RKO (cell line): Measurements from ENCODE around the gene JPT1.

Source experiments
- DNase-seq: peaks from one replicate; pipeline ENCODE4 v3.0.0-alpha.2; 2016; ENCODE audit warnings: low spot score

JPT1 gene

DNA sequence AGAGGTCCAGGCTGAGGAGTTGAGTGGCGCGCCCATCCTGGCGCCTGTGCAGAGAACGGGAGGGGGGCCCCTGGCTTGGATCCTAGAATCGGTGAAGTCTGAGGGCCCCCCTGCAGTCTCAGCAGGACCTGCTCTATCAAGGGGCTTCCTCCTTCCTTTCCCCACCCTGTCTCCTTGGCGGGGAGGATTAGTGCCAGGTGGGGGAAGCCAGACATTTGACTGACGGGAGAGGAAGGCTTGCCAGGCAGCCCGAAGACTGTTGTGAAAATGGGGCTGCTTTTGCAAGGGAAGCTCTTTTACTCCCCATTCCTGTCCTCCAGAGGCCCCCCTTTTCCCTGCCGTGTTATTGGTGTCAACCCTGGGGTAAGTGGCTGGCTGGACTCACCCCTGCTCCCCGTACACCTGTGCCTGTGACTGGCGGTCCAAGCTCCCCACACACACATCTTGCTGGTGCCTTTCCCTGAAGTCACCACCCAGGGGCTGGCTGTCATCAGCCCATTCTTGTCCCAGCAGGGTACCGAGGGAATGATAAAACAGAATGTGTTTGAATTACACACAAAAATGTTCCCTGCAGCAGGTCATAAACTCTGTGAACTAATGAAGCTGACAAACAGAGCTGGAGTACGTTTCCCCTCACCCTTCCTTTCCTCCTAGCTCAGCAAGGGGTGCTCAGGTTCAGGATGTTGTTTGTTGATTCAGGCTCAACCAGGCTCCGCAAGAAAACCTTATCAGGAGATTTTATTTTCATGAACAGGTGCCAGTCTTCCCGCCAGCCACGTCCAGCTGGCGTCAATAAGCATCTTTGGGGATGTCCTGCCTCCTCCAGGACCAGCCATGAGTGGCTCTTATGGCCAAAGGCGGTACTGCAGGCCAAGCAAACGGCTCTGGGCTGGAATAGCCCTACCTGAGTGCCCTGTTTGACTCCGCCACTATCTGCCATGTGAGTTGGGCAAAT is 48.9 kb downstream of the JPT1 start:
- peak; percentile 56 for DNase-seq

DNA sequence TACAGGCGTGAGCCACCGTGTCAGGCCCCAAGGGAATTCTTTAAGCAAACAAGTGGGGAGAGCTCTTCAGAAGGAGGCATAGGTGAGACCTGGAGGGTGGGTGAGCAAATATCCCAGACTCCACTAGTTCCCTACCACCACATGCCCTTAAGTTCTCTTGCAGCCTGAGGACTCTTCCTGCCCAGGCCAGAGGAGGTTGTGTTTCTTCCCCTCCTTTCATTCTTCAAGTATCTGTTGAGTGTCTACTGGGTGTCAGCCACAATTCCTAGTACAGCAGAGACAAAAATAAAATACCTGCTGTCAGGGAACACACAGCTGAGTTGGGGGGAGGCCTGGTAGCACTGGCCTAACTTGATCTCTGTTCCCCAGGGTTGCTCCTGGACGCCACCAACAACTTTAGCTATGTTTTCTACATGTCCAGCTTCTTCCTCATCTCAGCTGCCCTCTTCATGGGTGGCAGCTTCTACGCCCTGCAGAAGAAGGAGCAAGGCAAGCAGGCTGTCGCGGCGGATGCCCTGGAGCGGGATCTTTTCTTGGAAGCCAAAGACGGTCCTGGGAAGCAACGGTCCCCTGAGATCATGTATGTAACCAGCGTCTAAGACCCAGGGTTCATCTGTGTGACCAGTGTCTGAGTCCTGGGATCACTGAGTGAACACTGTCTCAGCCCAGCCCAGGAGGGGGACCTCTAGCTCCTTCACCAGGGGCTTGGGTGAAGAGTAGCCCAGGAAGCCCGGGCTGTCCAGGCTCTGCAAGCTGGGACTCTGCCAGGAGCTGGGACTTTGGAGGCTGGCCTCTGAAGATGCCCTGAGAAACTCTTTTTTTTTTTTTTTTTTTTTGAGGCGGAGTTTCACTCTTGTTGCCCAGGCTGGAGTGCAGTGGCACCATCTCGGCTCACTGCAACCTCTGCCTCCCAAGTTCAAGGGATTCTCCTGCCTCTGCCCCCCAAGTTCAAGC is 50.4 kb downstream of the JPT1 start:
- no peak for DNase-seq

- DNase-seq: no peak
These were observed 51.9 kb downstream of the JPT1 start for GRCh38 chr17:75102385-75102821.

GRCh38 chr17:75099881-75100595 is 54.3 kb downstream of the JPT1 start:
- no peak for DNase-seq

DNA sequence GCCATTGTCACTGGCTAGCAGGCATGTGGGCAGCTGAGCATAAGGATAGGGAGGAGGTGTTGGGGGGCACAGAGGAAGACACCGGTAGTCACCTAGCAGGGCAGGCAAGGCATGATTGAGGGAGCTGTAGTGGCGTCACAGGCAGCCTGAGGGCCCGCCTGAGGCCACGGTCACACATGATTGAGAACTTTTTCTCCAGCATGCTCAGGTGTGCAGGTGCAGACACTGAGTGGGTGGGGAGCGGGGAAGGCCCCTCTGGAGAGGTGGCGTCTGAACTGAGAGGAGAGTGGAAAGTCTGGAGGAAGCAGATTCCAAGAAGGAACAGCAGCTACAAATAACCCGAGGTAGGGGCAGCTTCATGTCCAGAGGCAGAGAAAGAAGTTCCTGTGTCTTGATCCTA is 55.5 kb downstream of the JPT1 start:
- DNase-seq: no peak

DNA sequence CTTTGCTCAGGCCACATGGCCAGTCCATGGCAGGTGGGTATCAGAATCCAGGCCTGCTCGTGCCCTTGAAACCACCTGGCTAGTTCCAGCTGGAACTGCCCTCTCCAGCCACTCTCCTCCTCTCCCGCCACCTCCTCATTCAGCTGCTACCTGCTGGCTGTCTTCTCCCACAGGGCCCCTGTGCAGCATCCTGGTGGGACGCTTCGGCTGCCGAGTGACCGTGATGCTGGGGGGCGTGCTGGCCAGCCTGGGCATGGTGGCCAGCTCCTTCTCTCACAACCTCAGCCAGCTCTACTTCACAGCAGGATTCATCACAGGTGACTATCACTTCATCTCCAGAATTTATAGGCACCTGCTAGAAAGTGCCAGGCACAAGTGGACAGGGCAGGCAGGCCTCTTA is 56.4 kb downstream of the JPT1 start:
- DNase-seq: no peak

DNA sequence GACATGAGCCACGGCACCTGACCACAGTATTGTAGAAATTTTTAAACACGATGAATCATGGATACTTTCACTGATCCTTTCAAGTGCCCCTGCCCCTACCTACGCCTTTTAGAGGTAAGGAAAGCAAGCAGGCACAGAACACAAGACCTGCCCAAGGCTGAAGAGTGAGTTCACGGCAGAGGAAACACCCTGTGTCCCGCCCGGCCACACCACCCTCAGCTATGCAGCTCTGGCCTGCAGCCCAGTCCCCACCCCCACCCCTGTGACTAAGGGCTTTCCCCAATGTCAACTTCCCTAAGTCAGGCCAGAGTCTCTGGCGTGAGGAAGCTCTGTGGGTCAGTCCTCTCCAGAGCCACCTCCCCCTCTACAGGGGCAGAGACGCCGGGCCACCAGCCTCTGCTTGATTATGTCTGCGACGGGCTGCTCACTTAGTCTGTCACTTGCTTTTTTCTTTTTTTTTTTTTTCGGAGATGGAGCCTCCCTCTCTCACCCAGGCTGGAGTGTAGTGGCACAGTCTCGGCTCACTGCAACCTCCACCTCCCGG is 58.2 kb downstream of the JPT1 start:
- peak; percentile 38 for DNase-seq

GRCh38 chr17:75094871-75095399 is 59.4 kb downstream of the JPT1 start:
- no peak for DNase-seq

DNA sequence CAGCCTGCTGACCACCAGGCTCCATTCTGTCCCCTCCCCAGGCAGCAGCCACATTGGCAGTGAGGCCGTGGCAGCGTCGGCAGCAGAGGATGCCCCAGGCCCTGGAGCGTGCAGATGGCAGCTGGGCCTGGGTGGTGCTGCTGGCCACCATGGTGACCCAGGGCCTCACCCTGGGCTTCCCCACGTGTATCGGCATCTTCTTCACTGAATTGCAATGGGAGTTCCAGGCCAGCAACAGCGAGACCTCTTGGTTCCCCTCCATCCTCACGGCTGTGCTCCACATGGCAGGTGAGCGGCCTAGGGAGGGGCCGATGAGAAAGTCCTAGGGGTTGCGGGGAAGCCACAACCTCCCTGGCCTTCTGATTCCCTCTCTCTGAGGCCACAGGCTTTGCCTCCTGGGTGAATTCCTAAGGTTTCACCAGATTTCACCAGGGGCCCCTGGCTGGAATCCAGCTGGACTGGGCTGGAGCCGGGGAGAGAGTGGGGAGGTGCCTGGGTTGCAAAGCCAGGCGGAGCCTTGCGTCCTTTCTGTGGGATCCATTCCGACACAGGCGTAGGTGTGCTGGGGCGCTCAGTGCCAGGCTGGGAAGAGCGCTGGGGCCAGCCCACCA is 60.7 kb downstream of the JPT1 start:
- no peak for DNase-seq

DNA sequence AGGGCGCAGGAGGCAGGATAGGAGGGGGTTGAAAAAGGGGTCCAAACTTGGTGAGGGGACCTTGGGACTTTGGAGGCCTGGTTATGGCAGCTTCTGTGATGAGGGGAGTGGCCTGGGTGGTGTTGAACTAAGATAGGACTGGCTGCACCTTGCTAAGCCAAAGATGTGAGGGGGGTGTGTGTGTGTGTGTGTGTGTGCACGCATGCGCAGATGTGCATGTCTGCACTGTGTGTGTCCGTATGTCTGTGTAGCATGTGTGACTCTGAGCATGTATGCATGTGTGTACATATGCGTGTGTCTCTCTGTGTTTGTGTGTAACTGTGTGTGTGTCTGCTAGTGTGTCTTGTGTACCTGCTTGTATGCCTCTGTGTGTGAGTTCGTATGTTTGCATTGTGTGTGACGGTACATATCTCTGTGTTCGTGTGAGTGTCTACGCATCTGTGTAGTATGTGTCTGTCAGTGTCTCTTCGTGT is 62.4 kb downstream of the JPT1 start:
- no peak for DNase-seq

- DNase-seq: no peak
These were observed 63.1 kb downstream of the JPT1 start for GRCh38 chr17:75090871-75091854.

GRCh38 chr17:75088465-75089417 is 65.6 kb downstream of the JPT1 start:
- DNase-seq: peak; percentile 79

GRCh38 chr17:75087558-75088453 is 66.5 kb downstream of the JPT1 start, which contains the start of gene SLC16A5:
Gene SLC16A5, plus strand, starts transcription at chr17:75087954. Its CDS starts 5,683 bp downstream, at chr17:75093637.
- peak; percentile 89 for DNase-seq

DNA sequence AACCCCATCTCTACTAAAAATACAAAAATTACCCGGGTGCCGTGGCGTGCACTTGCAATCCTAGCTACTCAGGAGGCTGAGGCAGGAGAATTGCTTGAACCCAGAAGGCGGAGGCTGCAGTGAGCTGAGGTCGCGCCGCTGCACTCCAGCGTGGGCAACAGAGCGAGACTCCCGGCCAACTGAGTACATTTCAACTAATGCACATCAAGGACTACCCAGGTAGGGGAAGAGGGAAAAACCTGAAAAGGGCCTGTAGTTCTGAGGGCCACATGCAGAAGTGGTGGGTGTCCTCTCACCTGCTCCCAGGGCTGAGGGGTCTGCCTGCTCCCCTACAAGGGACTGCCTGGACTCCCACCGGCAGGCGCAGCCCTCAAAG is 67.1 kb downstream of the JPT1 start:
- no peak for DNase-seq

- DNase-seq: no peak
These were observed 67.7 kb downstream of the JPT1 start for GRCh38 chr17:75086496-75087181.
